CD4-positive, alpha-beta T cell (primary cell): ENCODE results near the gene NCKAP1. TPM values are rescaled to one million over a fixed set of nuclear protein-coding genes. Genes with fewer than 3 reads are reported as not detected.

Experiments
- ATAC-seq: fragments of 200-7000 bp; cut with Tn5 transposase; one replicate; pipeline ENCODE4 v1.10.0; 2022; ENCODE audit warnings: mild to moderate bottlenecking; ENCODE audit not compliant: poor library complexity
- CTCF ChIA-PET: fragments of 350-600 bp; sonication (Branson Sonifier 250); formaldehyde crosslinking; loops from one replicate; lab custom pipeline; 2021; ENCODE audit warnings: antibody characterized with exemption, inconsistent platforms; lab: Charles Lee
- POLR2A ChIA-PET: fragments of 350-600 bp; sonication (Branson Sonifier 250); formaldehyde crosslinking; loops from one replicate; lab custom pipeline; 2021; ENCODE audit warnings: antibody characterized with exemption, inconsistent platforms; lab: Charles Lee
- DNase-seq, 14 experiments: peaks; one replicate each; pipeline ENCODE4 v3.0.0-alpha.2; 2013 to 2020; ENCODE audit warnings: mixed read lengths in 2 of 14
- H3K27ac ChIP-seq, 2 donors: one replicate each; pipeline versions ENCODE4 v1.5.1 to v1.7.0; 2013; ENCODE audit warnings: low read length in 2 of 2, low read depth in 1 of 2, mild to moderate bottlenecking in 1 of 2
- H3K27me3 ChIP-seq, 2 experiments: 1 replicate in 1 of 2; 2 replicates in 1 of 2; pipeline versions ENCODE4 v1.6.1 to v1.7.0; 2013; ENCODE audit warnings: low read length in 2 of 2, control low read depth in 1 of 2, mild to moderate bottlenecking in 1 of 2, moderate library complexity in 1 of 2; ENCODE audit not compliant: insufficient read depth in 2 of 2, control insufficient read depth in 1 of 2
- H3K36me3 ChIP-seq: one replicate; pipeline ENCODE4 v1.6.1; 2013; ENCODE audit warnings: low read length, control low read depth; ENCODE audit not compliant: insufficient read depth
- H3K4me1 ChIP-seq: one replicate; pipeline ENCODE4 v1.6.1; 2013; ENCODE audit warnings: low read length, control low read depth; ENCODE audit not compliant: insufficient read depth
- H3K4me3 ChIP-seq: one replicate; pipeline ENCODE4 v1.5.1; 2013; ENCODE audit warnings: mild to moderate bottlenecking, low read length, moderate library complexity
- H3K9me3 ChIP-seq, 2 experiments: 1 replicate in 1 of 2; 2 replicates in 1 of 2; pipeline versions ENCODE4 v1.6.1 to v1.7.0; 2013; ENCODE audit warnings: low read length in 2 of 2, mild to moderate bottlenecking in 2 of 2, control low read depth in 1 of 2, moderate library complexity in 1 of 2; ENCODE audit not compliant: control insufficient read depth in 1 of 2, insufficient read depth in 1 of 2
- H3K27ac Mint-ChIP-seq: one replicate; pipeline ENCODE4 v1.8.0; 2020; ENCODE audit warnings: mixed read lengths
- H3K27me3 Mint-ChIP-seq: one replicate; pipeline ENCODE4 v1.8.0; 2021; ENCODE audit warnings: mixed read lengths
- H3K36me3 Mint-ChIP-seq: one replicate; pipeline ENCODE4 v1.8.0; 2021; ENCODE audit warnings: low read depth, mixed read lengths
- H3K4me1 Mint-ChIP-seq: one replicate; pipeline ENCODE4 v1.8.0; 2021; ENCODE audit warnings: low read depth, mixed read lengths
- H3K4me3 Mint-ChIP-seq: one replicate; pipeline ENCODE4 v1.8.0; 2020; ENCODE audit warnings: mild to moderate bottlenecking, mixed read lengths
- H3K9me3 Mint-ChIP-seq: one replicate; pipeline ENCODE4 v1.8.0; 2020; ENCODE audit warnings: mixed read lengths
- CTCF ChIP-seq: fragments of 200-600 bp; IDR thresholded peaks from one replicate; pipeline ENCODE4 v1.8.0; 2022; ENCODE audit warnings: antibody characterized with exemption, mild to moderate bottlenecking
- intact Hi-C, 2 experiments: fragments of 100-400 bp; cut with DNase I in 1 of 2; cut with micrococcal nuclease in 1 of 2; formaldehyde crosslinking; loops; one replicate each; pipeline versions ENCODE4 v1.15.1 to v1.9.0; 2023 to 2025; cut with DNase I, micrococcal nuclease
- total RNA-seq, 174 experiments: library from RNA in 2 of 174; stranded (reverse) in 2 of 174; gene quantifications; one replicate each; pipeline ENCODE4 v1.2.3 and lab custom pipeline; 2021 to 2026

Gene NCKAP1
- total RNA-seq, 2 experiments from 2014 or later: 2.4 to 2.5 TPM

- Mint-ChIP-seq H3K9me3 (no peaks in the 10 kb centered on the region), H3K27ac (no peak overlapping the region), H3K36me3 (no peaks in the 10 kb centered on the region), H3K27me3 (peaks cover 67% of the 10 kb centered on the region), H3K4me3 (no peak overlapping the region), H3K4me1 (peaks cover 25% of the 10 kb centered on the region)
- TF ChIP-seq CTCF: no peak
- no peak for DNase-seq
- ChIA-PET CTCF (no interaction called here), POLR2A (no interaction called here)
- H3K4me1 ChIP-seq: peaks cover 15% of the 10 kb centered on the region
- no peak for ATAC-seq
- peaks cover 0 to 12% of the 10 kb centered on the region in 2 experiments for H3K9me3 ChIP-seq
- no peaks in the 10 kb centered on the region for H3K36me3 ChIP-seq
- H3K27ac ChIP-seq: no peak overlapping the region
- intact Hi-C loops: no loop called here
- H3K4me3 ChIP-seq: no peak overlapping the region
- peaks cover 33 to 41% of the 10 kb centered on the region in 2 experiments for H3K27me3 ChIP-seq
These were observed 168.0 kb downstream of the NCKAP1 start for GRCh38 chr2:182870227-182870626.

- DNase-seq (no peak), ATAC-seq (no peak)
- peaks cover 15% of the 10 kb centered on the region for H3K4me1 ChIP-seq
- Mint-ChIP-seq H3K4me1 (peaks cover 30% of the 10 kb centered on the region), H3K36me3 (no peaks in the 10 kb centered on the region), H3K9me3 (no peaks in the 10 kb centered on the region), H3K4me3 (no peak overlapping the region), H3K27me3 (peaks cover 87% of the 10 kb centered on the region), H3K27ac (no peak overlapping the region)
- no peaks in the 10 kb centered on the region for H3K36me3 ChIP-seq
- no peak overlapping the region for H3K27ac ChIP-seq
- H3K9me3 ChIP-seq: peaks cover 0 to 7% of the 10 kb centered on the region in 2 experiments
- ChIA-PET CTCF (interaction anchor here (0.9 kb wide), 1 partner anchor 10 kb away, joined by 3 read pairs; no protein-coding TSS in a partner anchor), POLR2A (no interaction called here)
- H3K4me3 ChIP-seq: no peak overlapping the region
- no peak for TF ChIP-seq CTCF
- H3K27me3 ChIP-seq: peaks cover 38 to 61% of the 10 kb centered on the region in 2 experiments
- intact Hi-C loops: no loop called here
These were observed 170.0 kb downstream of the NCKAP1 start for GRCh38 chr2:182868054-182868796.

GRCh38 chr2:182867426-182868053 lies 170.7 kb downstream of the NCKAP1 start:
- POLR2A ChIA-PET: no interaction called here
- Mint-ChIP-seq H3K9me3 (no peaks in the 10 kb centered on the region), H3K27me3 (peaks cover 94% of the 10 kb centered on the region), H3K4me3 (no peak overlapping the region), H3K36me3 (no peaks in the 10 kb centered on the region), H3K4me1 (peaks cover 30% of the 10 kb centered on the region), H3K27ac (no peak overlapping the region)
- H3K4me1 ChIP-seq: peaks cover 15% of the 10 kb centered on the region
- no peak for DNase-seq
- ATAC-seq: no peak
- no peaks in the 10 kb centered on the region for H3K36me3 ChIP-seq
- H3K27ac ChIP-seq: no peak overlapping the region
- intact Hi-C loops: no loop called here
- no peak overlapping the region for H3K4me3 ChIP-seq
- CTCF ChIA-PET: no interaction called here
- peaks cover 38 to 63% of the 10 kb centered on the region in 2 experiments for H3K27me3 ChIP-seq
- no peak for TF ChIP-seq CTCF
- H3K9me3 ChIP-seq: peaks cover 0 to 7% of the 10 kb centered on the region in 2 experiments
